Measurements from ENCODE around the gene XRCC1. TPM values are rescaled to one million over a fixed set of nuclear protein-coding genes. Genes with fewer than 3 reads are reported as not detected.

Gene XRCC1
- total RNA-seq, 2 experiments from 2014 or later, result 47.7 to 50.6 TPM

Other genes starting within 250 kb of the XRCC1 start
- gene CD177, start 221.8 kb downstream of the XRCC1 start, total RNA-seq, result not detected
- not detected for gene TEX101, start 160.6 kb downstream of the XRCC1 start, total RNA-seq
- under 1 TPM; 0.23 to 0.33 TPM for gene LYPD3, start 109.9 kb downstream of the XRCC1 start, total RNA-seq
- gene PHLDB3, start 70.8 kb downstream of the XRCC1 start, total RNA-seq, result 10 to 100 TPM; 11.0 to 11.2 TPM
- gene ETHE1, start 48.3 kb downstream of the XRCC1 start, total RNA-seq, result 10 to 100 TPM; 52.6 to 55.8 TPM
- gene ZNF575, start 42.3 kb downstream of the XRCC1 start, total RNA-seq, result 1 to 10 TPM; 2.9 to 3.7 TPM
- gene PINLYP, start 274 bp upstream of the XRCC1 start, total RNA-seq, result 10 to 100 TPM; 16.8 to 19.7 TPM
- 10 to 100 TPM; 12.9 to 23.0 TPM for gene IRGQ, start 20.6 kb upstream of the XRCC1 start, total RNA-seq
- gene ZNF576, start 21.1 kb upstream of the XRCC1 start, total RNA-seq, result 10 to 100 TPM; 18.6 to 21.3 TPM
- gene SRRM5, start 36.6 kb upstream of the XRCC1 start, total RNA-seq, result under 1 TPM; 0.37 to 0.79 TPM
- 10 to 100 TPM; 23.0 to 23.2 TPM for gene ZNF428, start 44.1 kb upstream of the XRCC1 start, total RNA-seq
- under 1 TPM; 0.09 to 0.12 TPM for gene CADM4, start 64.3 kb upstream of the XRCC1 start, total RNA-seq
- gene PLAUR, start 94.6 kb upstream of the XRCC1 start, total RNA-seq, result 10 to 100 TPM; 10.3 to 10.4 TPM
- gene IRGC, start 140.5 kb upstream of the XRCC1 start, total RNA-seq, result not detected
- 10 to 100 TPM; 62.3 to 74.7 TPM for gene SMG9, start 179.4 kb upstream of the XRCC1 start, total RNA-seq
- gene KCNN4, start 205.4 kb upstream of the XRCC1 start, total RNA-seq, result 10 to 100 TPM; 43.9 to 53.0 TPM
- under 1 TPM; 0.40 to 0.58 TPM for gene LYPD5, start 226.9 kb upstream of the XRCC1 start, total RNA-seq